ENCODE measurements around the gene FARSA.

Gene FARSA

GRCh38 chr19:12935071-12935470 is 1.6 kb upstream of the FARSA start:
- Mint-ChIP-seq H3K27ac (no peak overlapping the region), H3K4me3 (peak overlapping the region; percentile 23 to 45 (median 36)), H3K36me3 (ENCODE audit: low read depth) (peaks cover 19% of the 10 kb centered on the region), H3K27me3 (ENCODE audit: low read depth) (no peaks in the 10 kb centered on the region), H3K9me3 (no peaks in the 10 kb centered on the region), H3K4me1 (peaks cover 43% of the 10 kb centered on the region)
- no peak for TF ChIP-seq CTCF (IDR thresholded peaks at IDR 0.05; ENCODE audit: unreplicated experiment in 3 of 3)

- no peaks in the 10 kb centered on the region for H3K27me3 Mint-ChIP-seq (ENCODE audit: low read depth)
- peak overlapping the region; percentile 96 to 98 (median 96) for H3K4me3 Mint-ChIP-seq
- H3K27ac Mint-ChIP-seq = peak overlapping the region; percentile 83 to 94 (median 92)
- peaks cover 17% of the 10 kb centered on the region for H3K36me3 Mint-ChIP-seq (ENCODE audit: low read depth)
- no peak for TF ChIP-seq CTCF (IDR thresholded peaks at IDR 0.05; ENCODE audit: unreplicated experiment in 3 of 3)
- no peaks in the 10 kb centered on the region for H3K9me3 Mint-ChIP-seq
- H3K4me1 Mint-ChIP-seq = peaks cover 22% of the 10 kb centered on the region
Observed at GRCh38 chr19:12932392-12933286, 872 bp downstream of the FARSA start.

- Mint-ChIP-seq H3K4me1 (peaks cover 17% of the 10 kb centered on the region), H3K4me3 (peak overlapping the region; percentile 26 to 74 (median 67)), H3K9me3 (no peaks in the 10 kb centered on the region), H3K27me3 (ENCODE audit: low read depth) (no peaks in the 10 kb centered on the region), H3K36me3 (ENCODE audit: low read depth) (peaks cover 29% of the 10 kb centered on the region), H3K27ac (no peak overlapping the region)
- no peak for TF ChIP-seq CTCF (IDR thresholded peaks at IDR 0.05; ENCODE audit: unreplicated experiment in 3 of 3)
Observed at GRCh38 chr19:12930002-12930645, 3.4 kb downstream of the FARSA start.

- H3K36me3 Mint-ChIP-seq (ENCODE audit: low read depth) = peaks cover 60% of the 10 kb centered on the region
- TF ChIP-seq CTCF (IDR thresholded peaks at IDR 0.05; ENCODE audit: unreplicated experiment in 3 of 3) = no peak
- no peaks in the 10 kb centered on the region for H3K4me1 Mint-ChIP-seq
- no peak overlapping the region for H3K27ac Mint-ChIP-seq
- H3K9me3 Mint-ChIP-seq = no peaks in the 10 kb centered on the region
- no peak overlapping the region for H3K4me3 Mint-ChIP-seq
- no peaks in the 10 kb centered on the region for H3K27me3 Mint-ChIP-seq (ENCODE audit: low read depth)
Observed at GRCh38 chr19:12924621-12925310, 8.7 kb downstream of the FARSA start.

GRCh38 chr19:12922959-12923358 is 10.6 kb downstream of the FARSA start:
- Mint-ChIP-seq H3K4me1 (no peaks in the 10 kb centered on the region), H3K9me3 (no peaks in the 10 kb centered on the region), H3K36me3 (ENCODE audit: low read depth) (peaks cover 45% of the 10 kb centered on the region), H3K27me3 (ENCODE audit: low read depth) (no peaks in the 10 kb centered on the region), H3K27ac (no peak overlapping the region), H3K4me3 (no peak overlapping the region)
- no peak for TF ChIP-seq CTCF (IDR thresholded peaks at IDR 0.05; ENCODE audit: unreplicated experiment in 3 of 3)

Measured in nephron (organoid).